Tibial nerve (tissue), 4 donors: ENCODE results near the gene ETFB. TPM values are rescaled to one million over a fixed set of nuclear protein-coding genes. Genes with fewer than 3 reads are reported as not detected.
A peak's percentile ranks its signal among the peaks of the same experiment; 100 is the strongest.

ENCODE experiments used
- DNase-seq, 2 donors: peaks; one replicate each; pipeline ENCODE4 v3.0.0-alpha.2; 2019; ENCODE audit warnings: low spot score in 2 of 2
- H3K27ac ChIP-seq, 4 donors: fragments of 200-600 bp; sonication (generic) in 3 of 4; one replicate each; pipeline ENCODE4 v1.5.1; 2017 to 2019; ENCODE audit warnings: mild to moderate bottlenecking in 1 of 4
- H3K27me3 ChIP-seq, 2 donors: fragments of 200-600 bp; sonication (generic) in 1 of 2; one replicate each; pipeline versions ENCODE4 v1.5.1 to v1.6.0; 2017 to 2019
- H3K36me3 ChIP-seq, 3 donors: fragments of 200-600 bp; sonication (generic); one replicate each; pipeline ENCODE4 v1.5.1; 2018 to 2019
- H3K4me1 ChIP-seq, 4 donors: fragments of 200-600 bp; sonication (generic) in 3 of 4; one replicate each; pipeline ENCODE4 v1.5.1; 2017 to 2019
- H3K4me3 ChIP-seq, 4 donors: fragments of 200-600 bp; sonication (generic) in 3 of 4; one replicate each; pipeline ENCODE4 v1.5.1; 2017 to 2019; ENCODE audit warnings: mild to moderate bottlenecking in 1 of 4, moderate library complexity in 1 of 4
- H3K9me3 ChIP-seq, 4 donors: fragments of 200-600 bp; sonication (generic) in 3 of 4; one replicate each; pipeline ENCODE4 v1.5.1; 2017 to 2019
- CTCF ChIP-seq, 5 experiments: fragments of 200-600 bp in 3 of 5; fragments of 450-650 bp in 2 of 5; sonication (generic) in 3 of 5; IDR thresholded peaks; one replicate each; pipeline ENCODE4 v1.5.1; 2016 to 2019; ENCODE audit warnings: antibody characterized with exemption in 5 of 5, mild to moderate bottlenecking in 3 of 5, moderate library complexity in 2 of 5
- EP300 ChIP-seq, 2 donors: sonication (generic); formaldehyde crosslinking; IDR thresholded peaks; one replicate each; pipeline ENCODE4 v1.6.1; 2017; ENCODE audit warnings: antibody characterized with exemption in 2 of 2, mild to moderate bottlenecking in 1 of 2
- POLR2A ChIP-seq, 2 donors: fragments of 450-650 bp; IDR thresholded peaks; one replicate each; pipeline ENCODE4 v1.6.1; 2017; ENCODE audit warnings: antibody characterized with exemption in 2 of 2, mild to moderate bottlenecking in 2 of 2, moderate library complexity in 2 of 2
- WGBS, 2 donors: methylation state at CpG; one replicate each; pipeline ENCODE4 v1.1.5; 2018; 5-methylcytosine and 5-hydroxymethylcytosine counted together
- total RNA-seq, 4 donors: library from RNA; depleted of rRNA; stranded (reverse); fragments of >200 nt; gene quantifications; one replicate each; pipeline ENCODE4 v1.1.0, GENCODE V29; 2016

Gene ETFB
- total RNA-seq, 4 donors from 2014 or later: 73.2 to 118 (median 101) TPM

- H3K36me3 ChIP-seq: no peaks in the 10 kb centered on the region
- no peaks in the 10 kb centered on the region for H3K9me3 ChIP-seq
- H3K4me1 ChIP-seq: peaks cover 0 to 9% (median 0%) of the 10 kb centered on the region in 4 donors
- no peaks in the 10 kb centered on the region for H3K27me3 ChIP-seq
- TF ChIP-seq EP300 (IDR thresholded peaks at IDR 0.05) (no peak), CTCF (IDR thresholded peaks at IDR 0.05) (no peak)
- peak overlapping the region in 1 of 4 donors; percentile 53 for H3K27ac ChIP-seq
- no peak overlapping the region for H3K4me3 ChIP-seq
- DNase-seq: no peak
- WGBS, 2 donors: 80 to 86% methylated on average over 18 of the region's 18 CpGs
Measured at GRCh38 chr19:51372021-51372648, 5.9 kb upstream of the ETFB start.

GRCh38 chr19:51371186-51371690 is 5.0 kb upstream of the ETFB start:
- no peak for DNase-seq
- Histone ChIP-seq H3K27me3 (no peaks in the 10 kb centered on the region), H3K9me3 (no peaks in the 10 kb centered on the region), H3K4me1 (peaks cover 0 to 9% (median 0%) of the 10 kb centered on the region in 4 donors), H3K27ac (no peak overlapping the region), H3K4me3 (no peak overlapping the region), H3K36me3 (no peaks in the 10 kb centered on the region)
- TF ChIP-seq EP300 (IDR thresholded peaks at IDR 0.05) (no peak), POLR2A (IDR thresholded peaks at IDR 0.05) (no peak), CTCF (IDR thresholded peaks at IDR 0.05) (no peak)
- WGBS, 2 donors: 68 to 77% methylated on average over 8 of the region's 8 CpGs

GRCh38 chr19:51370230-51370629 is 4.0 kb upstream of the ETFB start:
- H3K27ac ChIP-seq: no peak overlapping the region
- DNase-seq: no peak

GRCh38 chr19:51368366-51369282 is 2.4 kb upstream of the ETFB start, which contains the start of gene CLDND2:
CLDND2 (minus strand) TSS chr19:51369003; CDS start chr19:51368577, 426 bp downstream.
- no peaks in the 10 kb centered on the region for H3K36me3 ChIP-seq
- 72 to 78% methylated on average over 14 to 16 of the region's 23 CpGs for WGBS, 2 donors
- no peak for TF ChIP-seq CTCF (IDR thresholded peaks at IDR 0.05)
- no peak for TF ChIP-seq EP300 (IDR thresholded peaks at IDR 0.05)
- no peak for TF ChIP-seq POLR2A (IDR thresholded peaks at IDR 0.05)
- H3K9me3 ChIP-seq: no peaks in the 10 kb centered on the region
- H3K4me1 ChIP-seq: peaks cover 0 to 28% (median 7%) of the 10 kb centered on the region in 4 donors
- no peak for DNase-seq
- no peaks in the 10 kb centered on the region for H3K27me3 ChIP-seq
- H3K27ac ChIP-seq: peak within 1 kb of the TSS; percentile 74 to 99 (median 91)
- peak within 1 kb of the TSS; percentile 61 to 84 (median 68) for H3K4me3 ChIP-seq

More at GRCh38 chr19:51370230-51370629, 4.0 kb upstream of the ETFB start:
- Histone ChIP-seq H3K36me3 (no peaks in the 10 kb centered on the region), H3K9me3 (no peaks in the 10 kb centered on the region), H3K4me1 (peaks cover 0 to 14% (median 1%) of the 10 kb centered on the region in 4 donors), H3K4me3 (no peak overlapping the region), H3K27me3 (no peaks in the 10 kb centered on the region)
- WGBS, 2 donors: 74 to 77% methylated on average over 4 of the region's 4 CpGs
- TF ChIP-seq EP300 (IDR thresholded peaks at IDR 0.05) (no peak), CTCF (IDR thresholded peaks at IDR 0.05) (no peak), POLR2A (IDR thresholded peaks at IDR 0.05) (no peak)
